Panc1 (cell line): ENCODE measurements around the gene SCN2B. TPM values are rescaled to one million over a fixed set of nuclear protein-coding genes. Genes with fewer than 3 reads are reported as not detected.

Experiments
- ATAC-seq: fragments of 200-7000 bp; cut with Tn5 transposase; 2 replicates; pipeline ENCODE4 v1.9.1; 2020; ENCODE audit warnings: mild to moderate bottlenecking, moderate library complexity
- BruUV-seq: library from RNA; stranded (reverse); fragments of 400-500 nt; replicated peaks from 2 replicates; lab custom pipeline; 2021; lab: Mats Ljungman, UMichigan
- CTCF ChIA-PET: fragments of 300-600 bp; sonication (Branson Sonifier 250); formaldehyde crosslinking; loops from one replicate; lab custom pipeline; 2022; ENCODE audit warnings: antibody characterized with exemption; lab: Charles Lee
- POLR2A ChIA-PET: fragments of 300-600 bp; sonication (Branson Sonifier 250); formaldehyde crosslinking; loops from one replicate; lab custom pipeline; 2022; ENCODE audit warnings: antibody characterized with exemption; lab: Charles Lee
- DNase-seq: peaks from one replicate; pipeline ENCODE4 v3.0.0-alpha.2; 2010; ENCODE audit warnings: low read depth, low spot score
- H3K27ac ChIP-seq: 2 replicates; pipeline ENCODE4 v1.5.1; 2011; ENCODE audit warnings: mild to moderate bottlenecking, low read length, inconsistent platforms
- H3K27me3 ChIP-seq: fragments of 200-500 bp; sonication (Bioruptor generic); 2 replicates; pipeline ENCODE4 v1.6.0; 2014; ENCODE audit warnings: low read length, inconsistent platforms; ENCODE audit not compliant: control insufficient read depth, insufficient read depth
- H3K36me3 ChIP-seq: fragments of 200-500 bp; sonication (Bioruptor generic); 2 replicates; pipeline ENCODE4 v1.5.1; 2014; ENCODE audit warnings: inconsistent platforms, mild to moderate bottlenecking, low read length, moderate library complexity; ENCODE audit not compliant: control insufficient read depth, insufficient read depth
- H3K4me1 ChIP-seq: 2 replicates; pipeline ENCODE4 v1.5.1; 2011; ENCODE audit warnings: inconsistent platforms, mild to moderate bottlenecking, low read length, moderate library complexity; ENCODE audit not compliant: control insufficient read depth, insufficient read depth
- H3K4me3 ChIP-seq, 2 experiments: 2 replicates each; pipeline ENCODE4 v1.5.1; 2011 to 2012; ENCODE audit warnings: low read depth in 2 of 2, low read length in 2 of 2, mild to moderate bottlenecking in 2 of 2, inconsistent platforms in 1 of 2, moderate library complexity in 1 of 2
- H3K9me3 ChIP-seq: fragments of 200-500 bp; sonication (Bioruptor generic); 2 replicates; pipeline ENCODE4 v1.5.1; 2014; ENCODE audit warnings: low read depth, mild to moderate bottlenecking, inconsistent platforms, low read length, moderate library complexity; ENCODE audit not compliant: control insufficient read depth, insufficient read depth
- CTCF ChIP-seq: fragments of 450-650 bp; IDR thresholded peaks from 2 replicates; pipeline ENCODE4 v1.5.1; 2017; ENCODE audit warnings: mild to moderate bottlenecking
- POLR2AphosphoS5 ChIP-seq: IDR thresholded peaks from 2 replicates; pipeline ENCODE4 v1.6.1; 2012; ENCODE audit warnings: mild to moderate bottlenecking, low read depth, low read length, moderate library complexity
- REST ChIP-seq, 2 experiments: IDR thresholded peaks; 2 replicates each; pipeline ENCODE4 v1.6.1; 2011 to 2012; ENCODE audit warnings: low read depth in 2 of 2, control low read depth in 1 of 2, low read length in 1 of 2, mild to moderate bottlenecking in 1 of 2, moderate library complexity in 1 of 2; ENCODE audit not compliant: insufficient read depth in 1 of 2
- SIN3A ChIP-seq: IDR thresholded peaks from 2 replicates; pipeline ENCODE4 v1.6.1; 2012; ENCODE audit warnings: low read depth, mild to moderate bottlenecking, low read length, moderate library complexity, borderline replicate concordance; ENCODE audit not compliant: insufficient read depth
- TCF7L2 ChIP-seq: IDR thresholded peaks from 2 replicates; pipeline ENCODE4 v1.6.1; 2011; ENCODE audit warnings: mild to moderate bottlenecking, low read depth, low read length, inconsistent platforms
- in situ Hi-C: cut with HindIII; loops from 2 replicates; pipeline ENCODE4 v1.10.0; 2016; ENCODE audit warnings: low sequenced_read_pairs, low pct_unique_long_range_greater_than_20kb
- intact Hi-C: fragments of 100-400 bp; cut with micrococcal nuclease; formaldehyde crosslinking; loops from one replicate; pipeline ENCODE4 v1.10.0; 2022; ENCODE audit not compliant: unreplicated experiment
- total RNA-seq: library from RNA; stranded (reverse); gene quantifications from one replicate; pipeline ENCODE4 v1.2.1, GENCODE V29; 2021; ENCODE audit not compliant: unreplicated experiment

SCN2B gene
- total RNA-seq, 1 experiment from 2014 or later = not detected

- CTCF ChIA-PET = no interaction called here
- Histone ChIP-seq H3K27me3 (peaks cover 45% of the 10 kb centered on the region), H3K4me1 (no peaks in the 10 kb centered on the region), H3K27ac (no peak overlapping the region), H3K4me3 (no peak overlapping the region), H3K9me3 (no peaks in the 10 kb centered on the region), H3K36me3 (no peaks in the 10 kb centered on the region)
- in situ Hi-C loops (no loop called here), intact Hi-C loops (no loop called here)
- no TSS peak for BruUV-seq
- no peak for TF ChIP-seq CTCF
- TF ChIP-seq SIN3A = no peak
- no peak for TF ChIP-seq REST (IDR thresholded peaks at IDR 0.05; ENCODE audit: insufficient read depth in 1 of 2, low read depth in 2 of 2, low read length in 1 of 2)
- TF ChIP-seq POLR2AphosphoS5 = no peak
- no peak for TF ChIP-seq TCF7L2
- DNase-seq (no peak), ATAC-seq (no peak)
- POLR2A ChIA-PET = no interaction called here
These were observed 36.3 kb upstream of the SCN2B start for GRCh38 chr11:118212781-118213191.

GRCh38 chr11:118212131-118212725 lies 35.8 kb upstream of the SCN2B start:
- DNase-seq (no peak), ATAC-seq (no peak)
- peaks cover 48% of the 10 kb centered on the region for H3K27me3 ChIP-seq
- no peak overlapping the region for H3K4me3 ChIP-seq
- BruUV-seq = no TSS peak
- no peaks in the 10 kb centered on the region for H3K4me1 ChIP-seq
- intact Hi-C loops = no loop called here
- TF ChIP-seq CTCF = no peak
- no peak for TF ChIP-seq REST (IDR thresholded peaks at IDR 0.05; ENCODE audit: insufficient read depth in 1 of 2, low read depth in 2 of 2, low read length in 1 of 2)
- no peak for TF ChIP-seq TCF7L2
- no peak for TF ChIP-seq SIN3A
- no peak for TF ChIP-seq POLR2AphosphoS5
- ChIA-PET POLR2A (no interaction called here), CTCF (no interaction called here)
- H3K27ac ChIP-seq = no peak overlapping the region
- in situ Hi-C loops = no loop called here
- no peaks in the 10 kb centered on the region for H3K36me3 ChIP-seq
- no peaks in the 10 kb centered on the region for H3K9me3 ChIP-seq
